ENCODE data around the gene CLPTM1L.
"Not testable (repeated sequence)": the region's sequence is repeated elsewhere in the genome, so short reads cannot be mapped to it uniquely, and the experiment has no call there.

The CLPTM1L gene

DNA sequence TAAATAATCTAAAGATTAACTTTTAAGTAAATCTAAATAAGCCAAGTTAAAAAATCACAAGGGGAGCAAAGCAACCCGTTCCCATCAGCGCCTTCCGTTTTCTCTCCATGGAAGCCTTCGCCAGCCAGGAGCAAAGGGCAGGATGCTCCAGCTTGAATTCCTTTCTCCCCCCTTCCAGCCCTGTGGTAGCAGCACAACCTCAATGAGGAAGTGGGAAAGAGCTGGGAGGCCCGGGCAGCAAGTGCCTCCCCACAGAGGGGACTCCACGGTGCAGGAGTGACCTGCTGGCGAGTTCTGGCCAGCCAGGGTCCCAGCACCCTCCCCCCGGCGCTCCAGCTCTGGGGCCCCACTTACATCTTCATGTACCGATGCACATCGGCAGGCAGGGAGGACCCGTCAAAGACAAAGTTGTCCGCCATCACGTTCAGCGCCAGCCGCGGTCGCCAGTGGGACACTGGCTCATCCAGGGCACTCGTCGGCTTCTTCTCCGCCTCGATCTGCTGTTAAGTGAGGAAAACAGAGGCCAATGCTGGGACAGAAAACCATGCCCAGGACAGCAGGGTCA is 6.3 kb downstream of the CLPTM1L start:
- Histone ChIP-seq H3K4me1 (ENCODE audit: control insufficient read depth, insufficient read depth, low read length) (no peaks in the 10 kb centered on the region), H3K36me3 (ENCODE audit: control insufficient read depth, insufficient read depth, low read length) (peaks cover 92% of the 10 kb centered on the region), H3K4me3 (ENCODE audit: low read depth, low read length) (no peak overlapping the region)

GRCh38 chr5:1338196-1338490 is 6.8 kb downstream of the CLPTM1L start:
- Histone ChIP-seq H3K9ac (ENCODE audit: low read depth, low read length) (no peak overlapping the region), H3K27me3 (ENCODE audit: control insufficient read depth, insufficient read depth, low read length) (no peaks in the 10 kb centered on the region), H3K4me1 (ENCODE audit: control insufficient read depth, insufficient read depth, low read length) (no peaks in the 10 kb centered on the region), H3K27ac (ENCODE audit: low read depth, low read length) (no peak overlapping the region), H3K36me3 (ENCODE audit: control insufficient read depth, insufficient read depth, low read length) (peaks cover 92% of the 10 kb centered on the region), H3K9me3 (ENCODE audit: control insufficient read depth, insufficient read depth, low read length) (no peaks in the 10 kb centered on the region), H3K4me3 (ENCODE audit: low read depth, low read length) (no peak overlapping the region)

More for the DNA sequence above, 6.3 kb downstream of the CLPTM1L start:
- no peak overlapping the region for H3K9ac ChIP-seq (ENCODE audit: low read depth, low read length)
- no peaks in the 10 kb centered on the region for H3K27me3 ChIP-seq (ENCODE audit: control insufficient read depth, insufficient read depth, low read length)
- H3K27ac ChIP-seq (ENCODE audit: low read depth, low read length): no peak overlapping the region
- no peaks in the 10 kb centered on the region for H3K9me3 ChIP-seq (ENCODE audit: control insufficient read depth, insufficient read depth, low read length)

DNA sequence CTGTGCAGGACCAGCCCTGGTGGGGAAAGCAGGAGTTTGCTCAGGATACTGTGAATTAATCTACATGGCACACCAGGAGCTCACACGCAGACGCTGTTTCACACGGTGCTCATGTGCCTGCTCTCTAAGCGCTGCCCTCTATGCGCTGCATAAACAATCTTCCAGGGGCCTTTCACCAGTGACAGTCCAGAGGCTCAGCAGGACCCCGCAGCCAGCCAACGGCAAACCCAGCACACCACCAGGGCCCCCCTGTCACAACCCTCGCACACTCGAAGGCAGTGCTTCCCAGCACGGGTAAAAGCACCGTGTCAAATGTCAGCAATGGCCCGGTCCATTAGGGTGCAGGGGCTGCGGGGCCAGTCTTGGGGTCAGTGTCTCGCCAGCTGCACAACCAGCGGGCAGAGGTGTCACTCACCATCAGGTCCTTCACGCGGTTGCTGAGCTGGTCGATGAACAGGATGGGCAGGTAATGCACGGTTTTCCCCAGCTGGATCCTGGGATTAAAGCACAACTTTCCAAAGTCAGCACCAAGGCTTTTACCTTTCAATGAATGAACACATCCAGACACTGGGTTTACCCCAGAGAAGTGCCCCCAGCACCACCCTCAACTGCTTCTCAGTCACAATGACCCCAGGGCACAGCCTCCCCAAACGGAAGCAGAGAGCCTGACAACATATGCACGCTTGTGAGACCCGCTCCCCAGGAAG is 7.3 kb downstream of the CLPTM1L start:
- Histone ChIP-seq H3K27ac (ENCODE audit: low read depth, low read length) (no peak overlapping the region), H3K9me3 (ENCODE audit: control insufficient read depth, insufficient read depth, low read length) (no peaks in the 10 kb centered on the region), H3K36me3 (ENCODE audit: control insufficient read depth, insufficient read depth, low read length) (peaks cover 92% of the 10 kb centered on the region), H3K9ac (ENCODE audit: low read depth, low read length) (no peak overlapping the region), H3K4me1 (ENCODE audit: control insufficient read depth, insufficient read depth, low read length) (no peaks in the 10 kb centered on the region), H3K27me3 (ENCODE audit: control insufficient read depth, insufficient read depth, low read length) (no peaks in the 10 kb centered on the region), H3K4me3 (ENCODE audit: low read depth, low read length) (no peak overlapping the region)

GRCh38 chr5:1336749-1337488 is 8.0 kb downstream of the CLPTM1L start:
- H3K9me3 ChIP-seq (ENCODE audit: control insufficient read depth, insufficient read depth, low read length): no peaks in the 10 kb centered on the region
- no peaks in the 10 kb centered on the region for H3K27me3 ChIP-seq (ENCODE audit: control insufficient read depth, insufficient read depth, low read length)
- no peaks in the 10 kb centered on the region for H3K4me1 ChIP-seq (ENCODE audit: control insufficient read depth, insufficient read depth, low read length)
- H3K9ac ChIP-seq (ENCODE audit: low read depth, low read length): no peak overlapping the region
- peaks cover 92% of the 10 kb centered on the region for H3K36me3 ChIP-seq (ENCODE audit: control insufficient read depth, insufficient read depth, low read length)
- H3K27ac ChIP-seq (ENCODE audit: low read depth, low read length): no peak overlapping the region
- H3K4me3 ChIP-seq (ENCODE audit: low read depth, low read length): no peak overlapping the region

GRCh38 chr5:1336106-1336561 is 8.8 kb downstream of the CLPTM1L start:
- no peaks in the 10 kb centered on the region for H3K4me1 ChIP-seq (ENCODE audit: control insufficient read depth, insufficient read depth, low read length)
- no peak overlapping the region for H3K27ac ChIP-seq (ENCODE audit: low read depth, low read length)
- no peaks in the 10 kb centered on the region for H3K9me3 ChIP-seq (ENCODE audit: control insufficient read depth, insufficient read depth, low read length)
- H3K4me3 ChIP-seq (ENCODE audit: low read depth, low read length): no peak overlapping the region
- H3K9ac ChIP-seq (ENCODE audit: low read depth, low read length): no peak overlapping the region
- H3K27me3 ChIP-seq (ENCODE audit: control insufficient read depth, insufficient read depth, low read length): no peaks in the 10 kb centered on the region
- peaks cover 92% of the 10 kb centered on the region for H3K36me3 ChIP-seq (ENCODE audit: control insufficient read depth, insufficient read depth, low read length)

DNA sequence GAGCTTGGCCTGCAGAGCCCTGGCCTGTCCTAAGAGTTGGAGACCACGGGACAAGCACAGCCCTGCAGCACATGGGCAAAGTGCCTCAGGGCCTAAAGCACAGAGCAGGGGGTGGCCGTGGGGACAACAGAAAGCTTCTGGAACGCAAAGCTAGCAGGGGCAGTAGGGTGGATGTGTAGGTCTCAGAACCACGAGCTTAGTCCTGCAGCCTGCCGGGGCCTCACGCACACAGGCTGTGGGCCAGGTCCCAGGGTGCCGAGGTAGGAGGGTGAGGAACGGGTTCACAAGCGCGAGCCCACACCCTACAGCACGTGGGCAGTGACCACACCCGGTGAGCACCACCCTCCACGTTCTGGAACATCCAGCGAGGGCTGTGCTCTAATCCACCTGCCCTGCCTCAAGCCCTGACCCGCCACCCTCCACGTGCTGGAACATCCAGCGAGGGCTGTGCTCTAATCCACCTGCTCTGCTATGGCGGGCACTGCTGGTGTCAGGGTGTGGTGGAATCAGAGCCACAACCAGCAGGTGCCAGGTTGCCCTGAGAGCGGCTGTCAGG is 9.3 kb downstream of the CLPTM1L start:
- no peak overlapping the region for H3K27ac ChIP-seq (ENCODE audit: low read depth, low read length)
- H3K9ac ChIP-seq (ENCODE audit: low read depth, low read length): no peak overlapping the region
- no peaks in the 10 kb centered on the region for H3K4me1 ChIP-seq (ENCODE audit: control insufficient read depth, insufficient read depth, low read length)
- peaks cover 93% of the 10 kb centered on the region for H3K36me3 ChIP-seq (ENCODE audit: control insufficient read depth, insufficient read depth, low read length)
- no peaks in the 10 kb centered on the region for H3K9me3 ChIP-seq (ENCODE audit: control insufficient read depth, insufficient read depth, low read length)
- no peaks in the 10 kb centered on the region for H3K27me3 ChIP-seq (ENCODE audit: control insufficient read depth, insufficient read depth, low read length)
- no peak overlapping the region for H3K4me3 ChIP-seq (ENCODE audit: low read depth, low read length)

- Histone ChIP-seq H3K27ac (ENCODE audit: low read depth, low read length) (no peak overlapping the region), H3K36me3 (ENCODE audit: control insufficient read depth, insufficient read depth, low read length) (peaks cover 93% of the 10 kb centered on the region), H3K4me3 (ENCODE audit: low read depth, low read length) (no peak overlapping the region), H3K9me3 (ENCODE audit: control insufficient read depth, insufficient read depth, low read length) (no peaks in the 10 kb centered on the region), H3K4me1 (ENCODE audit: control insufficient read depth, insufficient read depth, low read length) (no peaks in the 10 kb centered on the region), H3K27me3 (ENCODE audit: control insufficient read depth, insufficient read depth, low read length) (no peaks in the 10 kb centered on the region), H3K9ac (ENCODE audit: low read depth, low read length) (no peak overlapping the region)
Observed at GRCh38 chr5:1334831-1335539, 9.9 kb downstream of the CLPTM1L start.

DNA sequence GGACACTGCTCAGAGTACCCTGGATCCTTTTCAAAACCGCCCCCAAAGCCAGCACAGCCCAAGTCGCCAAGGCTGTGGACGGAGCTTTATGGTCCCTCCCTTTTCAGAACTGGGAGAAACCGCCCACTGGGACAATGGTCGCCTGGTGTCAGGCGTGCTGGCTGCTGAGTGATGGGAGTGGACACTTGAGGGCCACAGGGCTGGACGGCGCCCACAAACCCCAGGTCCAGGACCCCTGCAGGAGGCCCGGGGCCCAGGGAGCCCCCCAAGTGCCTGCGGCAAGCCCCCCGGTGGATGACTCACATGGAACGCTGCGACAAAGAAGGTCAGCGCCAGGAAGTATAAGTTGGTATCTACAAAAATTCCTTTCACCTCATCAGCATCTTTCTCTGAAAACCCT is 10.9 kb downstream of the CLPTM1L start:
- Histone ChIP-seq H3K27ac (ENCODE audit: low read depth, low read length) (no peak overlapping the region), H3K36me3 (ENCODE audit: control insufficient read depth, insufficient read depth, low read length) (peaks cover 94% of the 10 kb centered on the region), H3K9ac (ENCODE audit: low read depth, low read length) (no peak overlapping the region), H3K4me3 (ENCODE audit: low read depth, low read length) (no peak overlapping the region), H3K9me3 (ENCODE audit: control insufficient read depth, insufficient read depth, low read length) (no peaks in the 10 kb centered on the region), H3K4me1 (ENCODE audit: control insufficient read depth, insufficient read depth, low read length) (no peaks in the 10 kb centered on the region), H3K27me3 (ENCODE audit: control insufficient read depth, insufficient read depth, low read length) (no peaks in the 10 kb centered on the region)

DNA sequence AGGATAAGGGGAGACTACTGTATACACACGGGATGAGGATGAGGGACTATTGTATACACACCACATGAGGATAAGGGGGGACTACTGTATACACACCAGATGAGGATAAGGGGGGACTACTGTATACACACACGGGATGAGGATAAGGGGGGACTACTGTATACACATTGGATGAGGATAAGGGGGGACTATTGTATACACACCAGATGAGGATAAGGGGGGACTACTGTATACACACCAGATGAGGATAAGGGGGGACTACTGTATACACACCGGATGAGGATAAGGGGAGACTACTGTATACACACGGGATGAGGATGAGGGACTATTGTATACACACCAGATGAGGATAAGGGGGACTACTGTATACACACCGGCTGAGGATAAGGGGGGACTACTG is 11.6 kb downstream of the CLPTM1L start:
- H3K27me3 ChIP-seq (ENCODE audit: control insufficient read depth, insufficient read depth, low read length); H3K4me1 ChIP-seq (ENCODE audit: control insufficient read depth, insufficient read depth, low read length); H3K9ac ChIP-seq (ENCODE audit: low read depth, low read length); H3K4me3 ChIP-seq (ENCODE audit: low read depth, low read length); H3K9me3 ChIP-seq (ENCODE audit: control insufficient read depth, insufficient read depth, low read length); H3K27ac ChIP-seq (ENCODE audit: low read depth, low read length): not testable (repeated sequence)
- H3K36me3 ChIP-seq (ENCODE audit: control insufficient read depth, insufficient read depth, low read length): peaks cover 92% of the 10 kb centered on the region

GRCh38 chr5:1332461-1333001 is 12.4 kb downstream of the CLPTM1L start:
- Histone ChIP-seq H3K27ac (ENCODE audit: low read depth, low read length) (no peak overlapping the region), H3K36me3 (ENCODE audit: control insufficient read depth, insufficient read depth, low read length) (peaks cover 84% of the 10 kb centered on the region), H3K9ac (ENCODE audit: low read depth, low read length) (no peak overlapping the region), H3K9me3 (ENCODE audit: control insufficient read depth, insufficient read depth, low read length) (no peaks in the 10 kb centered on the region), H3K4me1 (ENCODE audit: control insufficient read depth, insufficient read depth, low read length) (no peaks in the 10 kb centered on the region), H3K4me3 (ENCODE audit: low read depth, low read length) (no peak overlapping the region), H3K27me3 (ENCODE audit: control insufficient read depth, insufficient read depth, low read length) (no peaks in the 10 kb centered on the region)

Data from HUES48 (cell line).